ENCODE results near the gene VPS51. TPM values are rescaled to one million over a fixed set of nuclear protein-coding genes. Genes with fewer than 3 reads are reported as not detected.

Gene VPS51
- polyA plus RNA-seq, 1 donor = 162 TPM

GRCh38 chr11:65077451-65077850 lies 18.6 kb upstream of the VPS51 start:
- no peak for DNase-seq

GRCh38 chr11:65078151-65078550 lies 17.9 kb upstream of the VPS51 start:
- no peak for DNase-seq

GRCh38 chr11:65078786-65079342 lies 17.1 kb upstream of the VPS51 start:
- no peak for DNase-seq

- no peak for DNase-seq
These were observed 12.7 kb upstream of the VPS51 start for GRCh38 chr11:65083134-65083833.

- peak; percentile 96 for DNase-seq
These were observed 12.0 kb upstream of the VPS51 start, which contains the start of the genes CDCA5 and ZFPL1 for GRCh38 chr11:65083834-65084597. Gene CDCA5 (minus strand): TSS chr11:65084040. CDS start chr11:65083978, 62 bp downstream. Gene ZFPL1 (plus strand): TSS chr11:65084222. CDS start chr11:65084699, 477 bp downstream.

GRCh38 chr11:65084598-65085375 lies 11.2 kb upstream of the VPS51 start:
- no peak for DNase-seq

GRCh38 chr11:65085446-65085845 lies 10.6 kb upstream of the VPS51 start:
- DNase-seq = no peak

- no peak for DNase-seq
These were observed 9.2 kb upstream of the VPS51 start for GRCh38 chr11:65086809-65087208.

GRCh38 chr11:65087216-65087615 lies 8.8 kb upstream of the VPS51 start:
- DNase-seq = no peak

GRCh38 chr11:65087827-65088226 lies 8.2 kb upstream of the VPS51 start:
- no peak for DNase-seq

- no peak for DNase-seq
These were observed 6.4 kb upstream of the VPS51 start for GRCh38 chr11:65089621-65090020.

- DNase-seq = no peak
These were observed 5.4 kb upstream of the VPS51 start for GRCh38 chr11:65090628-65091027.

- no peak for DNase-seq
These were observed 587 bp upstream of the VPS51 start for GRCh38 chr11:65095427-65095826.

- no peak for DNase-seq
These were observed 912 bp downstream of the VPS51 start for GRCh38 chr11:65096926-65097325.

GRCh38 chr11:65100674-65101350 lies 4.8 kb downstream of the VPS51 start:
- no peak for DNase-seq

GRCh38 chr11:65102142-65103095 lies 6.4 kb downstream of the VPS51 start:
- DNase-seq = no peak

- no peak for DNase-seq
These were observed 7.5 kb downstream of the VPS51 start for GRCh38 chr11:65103476-65103875.

GRCh38 chr11:65104628-65105027 lies 8.6 kb downstream of the VPS51 start:
- no peak for DNase-seq

- DNase-seq = no peak
These were observed 11.1 kb downstream of the VPS51 start for GRCh38 chr11:65107078-65107477.

GRCh38 chr11:65107751-65108468 lies 11.9 kb downstream of the VPS51 start:
- no peak for DNase-seq

Data from hindlimb muscle (tissue), 1 donor.